Measurements from ENCODE around the gene MRPS15. TPM values are rescaled to one million over a fixed set of nuclear protein-coding genes. Genes with fewer than 3 reads are reported as not detected.
A peak's percentile ranks its signal among the peaks of the same experiment; 100 is the strongest.

Gene MRPS15
- total RNA-seq, 1 donor from 2014 or later, result 92.1 TPM

- peak; percentile 48 for DNase-seq (ENCODE audit: low read depth, low spot score)
Measured at GRCh38 chr1:36420836-36421317, 43.3 kb downstream of the MRPS15 start.

GRCh38 chr1:36420409-36420808, 43.8 kb downstream of the MRPS15 start:
- no peak for DNase-seq (ENCODE audit: low read depth, low spot score)

- DNase-seq (ENCODE audit: low read depth, low spot score), result no peak
Measured at GRCh38 chr1:36419569-36419968, 44.6 kb downstream of the MRPS15 start.

- no peak for DNase-seq (ENCODE audit: low read depth, low spot score)
Measured at GRCh38 chr1:36419140-36419539, 45.0 kb downstream of the MRPS15 start.

GRCh38 chr1:36417931-36418330, 46.3 kb downstream of the MRPS15 start:
- DNase-seq (ENCODE audit: low read depth, low spot score), result no peak

GRCh38 chr1:36415661-36416326, 48.4 kb downstream of the MRPS15 start:
- DNase-seq (ENCODE audit: low read depth, low spot score), result no peak

GRCh38 chr1:36414384-36414783, 49.8 kb downstream of the MRPS15 start:
- no peak for DNase-seq (ENCODE audit: low read depth, low spot score)

- no peak for DNase-seq (ENCODE audit: low read depth, low spot score)
Measured at GRCh38 chr1:36411674-36412648, 52.2 kb downstream of the MRPS15 start.

GRCh38 chr1:36408479-36408878, 55.7 kb downstream of the MRPS15 start:
- no peak for DNase-seq (ENCODE audit: low read depth, low spot score)

- DNase-seq (ENCODE audit: low read depth, low spot score), result no peak
Measured at GRCh38 chr1:36406440-36406839, 57.7 kb downstream of the MRPS15 start.

Other genes with a start within 250 kb of the MRPS15 start
- gene THRAP3, start 239.9 kb downstream of the MRPS15 start, total RNA-seq, result 152 and 167 TPM in 2 replicates
- 1.1 TPM in 2 replicates for gene SH3D21, start 158.0 kb downstream of the MRPS15 start, total RNA-seq
- gene EVA1B, start 140.7 kb downstream of the MRPS15 start, total RNA-seq, result 108 and 133 TPM in 2 replicates
- gene STK40, start 78.5 kb downstream of the MRPS15 start, total RNA-seq, result 13.3 and 19.2 TPM in 2 replicates
- 12.3 and 13.6 TPM in 2 replicates for gene LSM10, start 66.5 kb downstream of the MRPS15 start, total RNA-seq
- 4.5 and 7.2 TPM in 2 replicates for gene OSCP1, start 13.9 kb downstream of the MRPS15 start, total RNA-seq
- gene CSF3R, start 18.5 kb upstream of the MRPS15 start, total RNA-seq, result not detected in 2 replicates